SK-N-SH (cell line): ENCODE data around the gene TP63. TPM values are rescaled to one million over a fixed set of nuclear protein-coding genes. Genes with fewer than 3 reads are reported as not detected.

Source experiments
- CTCF ChIA-PET: fragments of 300-600, 350-600 bp; formaldehyde crosslinking; extraction: SDS; loops from one replicate; lab custom pipeline; 2021; lab: Yijun Ruan, JAX
- POLR2A ChIA-PET: fragments of 350-600 bp; sonication (Branson Sonifier 250); formaldehyde crosslinking; extraction: SDS; loops from one replicate; lab custom pipeline; 2020; ENCODE audit warnings: antibody characterized with exemption, inconsistent platforms; lab: Yijun Ruan, JAX
- DNase-seq: peaks from one replicate; pipeline ENCODE4 v3.0.0; 2012
- H2AFZ ChIP-seq: fragments of 200-600 bp; sonication (generic); 2 replicates; pipeline ENCODE4 v1.8.1; 2016; ENCODE audit warnings: antibody characterized with exemption, mild to moderate bottlenecking, low read depth
- H3F3A ChIP-seq: fragments of 200-600 bp; sonication (generic); replicated peaks from 2 replicates; pipeline ENCODE3; 2016; ENCODE audit warnings: antibody characterized with exemption, mild to moderate bottlenecking; ENCODE audit not compliant: insufficient read depth
- H3K27ac ChIP-seq, 2 experiments: fragments of 200-500 bp in 1 of 2; fragments of 200-600 bp in 1 of 2; sonication (Bioruptor generic) in 1 of 2; sonication (generic), shearing (Covaris generic) in 1 of 2; 2 replicates each; pipeline versions ENCODE4 v1.5.1 to v1.6.1; 2014 to 2016; ENCODE audit warnings: low read depth in 2 of 2, inconsistent platforms in 1 of 2, low read length in 1 of 2, mild to moderate bottlenecking in 1 of 2, mixed read lengths in 1 of 2
- H3K27me3 ChIP-seq: fragments of 200-600 bp; sonication (generic), shearing (Covaris generic); 2 replicates; pipeline ENCODE4 v1.6.1; 2016; ENCODE audit warnings: mixed run types; ENCODE audit not compliant: insufficient read depth
- H3K36me3 ChIP-seq, 2 experiments: fragments of 200-500 bp in 1 of 2; fragments of 200-600 bp in 1 of 2; sonication (Bioruptor generic) in 1 of 2; sonication (generic) in 1 of 2; replicated peaks in 1 of 2; 2 replicates each; pipeline versions ENCODE3 to v1.5.1; 2014 to 2016; ENCODE audit warnings: low read length in 1 of 2, mild to moderate bottlenecking in 1 of 2; ENCODE audit not compliant: insufficient read depth in 2 of 2, control insufficient read depth in 1 of 2
- H3K4me1 ChIP-seq, 2 experiments: fragments of 200-500 bp in 1 of 2; fragments of 200-600 bp in 1 of 2; sonication (Bioruptor generic) in 1 of 2; sonication (generic), shearing (Covaris generic) in 1 of 2; 2 replicates each; pipeline versions ENCODE4 v1.5.1 to v1.6.1; 2014 to 2016; ENCODE audit warnings: low read depth in 1 of 2, low read length in 1 of 2, mixed run types in 1 of 2; ENCODE audit not compliant: insufficient read depth in 2 of 2, control insufficient read depth in 1 of 2
- H3K4me2 ChIP-seq: fragments of 200-600 bp; sonication (generic), shearing (Covaris generic); 2 replicates; pipeline ENCODE4 v1.6.1; 2017; ENCODE audit warnings: mixed run types
- H3K4me3 ChIP-seq, 2 experiments: fragments of 200-500 bp in 1 of 2; fragments of 200-600 bp in 1 of 2; sonication (Bioruptor generic) in 1 of 2; sonication (generic), shearing (Covaris generic) in 1 of 2; 2 replicates each; pipeline versions ENCODE4 v1.5.1 to v1.8.1; 2014 to 2016; ENCODE audit warnings: low read depth in 2 of 2, inconsistent platforms in 1 of 2, low read length in 1 of 2, mild to moderate bottlenecking in 1 of 2, mixed read lengths in 1 of 2, moderate library complexity in 1 of 2
- H3K79me2 ChIP-seq: fragments of 200-600 bp; sonication (generic); 2 replicates; pipeline ENCODE4 v1.8.1; 2017; ENCODE audit warnings: mild to moderate bottlenecking; ENCODE audit not compliant: insufficient read depth
- H3K9ac ChIP-seq: fragments of 200-600 bp; sonication (generic); 2 replicates; pipeline ENCODE4 v1.6.1; 2017; ENCODE audit warnings: mixed run types
- H3K9me2 ChIP-seq: fragments of 200-600 bp; sonication (generic); 2 replicates; pipeline ENCODE4 v1.6.1; 2017; ENCODE audit warnings: mixed run types
- H3K9me3 ChIP-seq: fragments of 200-600 bp; sonication (generic); 2 replicates; pipeline ENCODE4 v1.6.1; 2017; ENCODE audit warnings: mixed run types, mild to moderate bottlenecking, moderate library complexity
- H4K20me1 ChIP-seq: fragments of 200-600 bp; sonication (generic); 2 replicates; pipeline ENCODE4 v1.6.1; 2017; ENCODE audit warnings: mild to moderate bottlenecking, mixed run types; ENCODE audit not compliant: insufficient read depth
- EZH2phosphoT487 ChIP-seq: fragments of 200-600 bp; sonication (generic); IDR thresholded peaks from 2 replicates; pipeline ENCODE4 v1.6.1; 2017; ENCODE audit warnings: low read depth, mixed run types, mild to moderate bottlenecking, antibody characterized with exemption, moderate library complexity, borderline replicate concordance
- JUND ChIP-seq: IDR thresholded peaks from 2 replicates; pipeline ENCODE4 v1.4.0; 2012
- MEF2A ChIP-seq: IDR thresholded peaks from 2 replicates; pipeline ENCODE4 v1.4.0; 2012; ENCODE audit warnings: low read depth, borderline replicate concordance
- NFIC ChIP-seq: IDR thresholded peaks from 2 replicates; pipeline ENCODE4 v1.4.0; 2012; ENCODE audit warnings: borderline replicate concordance
- NRF1 ChIP-seq: IDR thresholded peaks from 2 replicates; pipeline ENCODE4 v1.6.1; 2012; ENCODE audit warnings: low read depth, mild to moderate bottlenecking, low read length
- POLR2AphosphoS5 ChIP-seq: IDR thresholded peaks from 2 replicates; pipeline ENCODE4 v1.6.1; 2012; ENCODE audit warnings: low read depth, low read length
- SMC3 ChIP-seq: IDR thresholded peaks from 2 replicates; pipeline ENCODE4 v1.6.1; 2012; ENCODE audit warnings: low read depth, low read length, improper control_type of control experiment
- TAF1 ChIP-seq: IDR thresholded peaks from 2 replicates; pipeline ENCODE4 v1.6.1; 2012; ENCODE audit warnings: low read depth, mild to moderate bottlenecking, low read length, moderate library complexity, borderline replicate concordance
- TCF12 ChIP-seq: IDR thresholded peaks from 2 replicates; pipeline ENCODE4 v1.4.0; 2012
- TEAD4 ChIP-seq: IDR thresholded peaks from 2 replicates; pipeline ENCODE4 v1.4.0; 2012; ENCODE audit warnings: mild to moderate bottlenecking, borderline replicate concordance; ENCODE audit not compliant: insufficient read depth
- YY1 ChIP-seq: IDR thresholded peaks from 2 replicates; pipeline ENCODE4 v1.4.0; 2012; ENCODE audit warnings: low read depth, mild to moderate bottlenecking
- WGBS: methylation state at CpG from one replicate; pipeline ENCODE4 v1.1.6; 2017; ENCODE audit warnings: low lambda C conversion rate; 5-methylcytosine and 5-hydroxymethylcytosine counted together
- polyA plus RNA-seq, 3 experiments: library from polyadenylated mRNA; depleted of rRNA; stranded (reverse); fragments of >200 nt; gene quantifications; 2 replicates each; pipeline ENCODE4 v1.2.3, GENCODE V29; 2012
- TF ChIP-seq, protein P1 (sequence below): IDR thresholded peaks from 2 replicates; pipeline ENCODE4 v1.4.0; 2012; ENCODE audit warnings: low read depth, borderline replicate concordance
- TF ChIP-seq, protein P2 (sequence below): fragments of 150-350 bp; IDR thresholded peaks from 2 replicates; pipeline ENCODE4 v1.6.1; 2017; ENCODE audit warnings: antibody characterized with exemption, low read length, low read depth, borderline replicate concordance
- TF ChIP-seq, protein P3 (sequence below): IDR thresholded peaks from 2 replicates; pipeline ENCODE4 v1.4.0; 2012; ENCODE audit warnings: low read depth
- TF ChIP-seq, protein P4 (sequence below): fragments of 150-350 bp; IDR thresholded peaks from 2 replicates; pipeline ENCODE4 v1.6.1; 2016; ENCODE audit warnings: mild to moderate bottlenecking, low read depth, low read length
- TF ChIP-seq, protein P5 (sequence below): IDR thresholded peaks from 2 replicates; pipeline ENCODE4 v1.6.1; 2012; ENCODE audit warnings: mild to moderate bottlenecking, low read depth, low read length, moderate library complexity

The TP63 gene
- polyA plus RNA-seq, 1 of the 3 experiments (the other 2 are of a cell fraction): not detected

DNA sequence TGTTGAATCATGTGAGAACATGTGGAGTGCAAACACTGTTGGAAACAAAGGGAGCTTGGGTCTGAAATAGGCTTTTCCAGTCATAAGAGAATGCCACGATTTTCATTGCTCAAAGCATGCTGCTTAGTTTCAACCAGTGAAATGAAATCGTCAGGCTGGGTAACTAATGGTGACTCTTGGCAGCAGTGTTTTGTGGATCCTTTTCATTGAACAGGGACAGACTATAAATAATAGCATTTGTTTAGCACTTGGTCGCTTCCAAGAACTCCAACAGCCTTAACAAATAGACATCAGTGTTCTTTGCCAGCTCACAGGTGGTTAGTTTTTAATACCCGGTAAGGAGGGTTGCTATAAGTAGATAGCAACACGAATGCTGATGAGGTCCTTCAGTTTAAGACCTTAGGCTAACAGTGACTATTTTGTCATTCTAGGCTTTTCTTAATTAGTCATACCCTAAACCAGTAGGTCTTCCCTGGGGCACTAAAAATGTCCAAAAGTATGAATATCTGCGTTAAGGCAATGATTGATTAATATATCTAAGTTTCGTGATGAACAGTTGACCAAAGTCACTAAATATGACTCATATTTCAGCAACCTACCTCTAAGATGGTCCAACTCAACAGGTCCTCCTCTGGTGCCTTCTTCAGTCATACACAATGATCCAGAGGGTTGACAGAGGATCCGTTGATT is 15.8 kb downstream of the TP63 start:
- Histone ChIP-seq H3K4me1 (no peaks in the 10 kb centered on the region), H3K9me3 (no peaks in the 10 kb centered on the region), H2AFZ (no peak overlapping the region), H3F3A (no peaks in the 10 kb centered on the region), H3K4me2 (no peak overlapping the region), H3K27me3 (no peaks in the 10 kb centered on the region), H3K4me3 (no peak overlapping the region), H3K79me2 (no peaks in the 10 kb centered on the region), H3K36me3 (no peaks in the 10 kb centered on the region), H4K20me1 (no peaks in the 10 kb centered on the region), H3K27ac (no peak overlapping the region), H3K9me2 (no peaks in the 10 kb centered on the region), H3K9ac (no peak overlapping the region)
- WGBS: 15% methylated on average over 8 of the region's 8 CpGs
- no peak for DNase-seq
- TF ChIP-seq SMC3 (no peak), TCF12 (no peak), NFIC (no peak), POLR2AphosphoS5 (no peak), YY1 (no peak), JUND (no peak), TEAD4 (no peak), NRF1 (no peak), TAF1 (no peak), MEF2A (no peak), EZH2phosphoT487 (no peak)
- TF ChIP-seq, protein P1, sequence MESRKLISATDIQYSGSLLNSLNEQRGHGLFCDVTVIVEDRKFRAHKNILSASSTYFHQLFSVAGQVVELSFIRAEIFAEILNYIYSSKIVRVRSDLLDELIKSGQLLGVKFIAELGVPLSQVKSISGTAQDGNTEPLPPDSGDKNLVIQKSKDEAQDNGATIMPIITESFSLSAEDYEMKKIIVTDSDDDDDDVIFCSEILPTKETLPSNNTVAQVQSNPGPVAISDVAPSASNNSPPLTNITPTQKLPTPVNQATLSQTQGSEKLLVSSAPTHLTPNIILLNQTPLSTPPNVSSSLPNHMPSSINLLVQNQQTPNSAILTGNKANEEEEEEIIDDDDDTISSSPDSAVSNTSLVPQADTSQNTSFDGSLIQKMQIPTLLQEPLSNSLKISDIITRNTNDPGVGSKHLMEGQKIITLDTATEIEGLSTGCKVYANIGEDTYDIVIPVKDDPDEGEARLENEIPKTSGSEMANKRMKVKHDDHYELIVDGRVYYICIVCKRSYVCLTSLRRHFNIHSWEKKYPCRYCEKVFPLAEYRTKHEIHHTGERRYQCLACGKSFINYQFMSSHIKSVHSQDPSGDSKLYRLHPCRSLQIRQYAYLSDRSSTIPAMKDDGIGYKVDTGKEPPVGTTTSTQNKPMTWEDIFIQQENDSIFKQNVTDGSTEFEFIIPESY: no peak
- TF ChIP-seq, protein P2, sequence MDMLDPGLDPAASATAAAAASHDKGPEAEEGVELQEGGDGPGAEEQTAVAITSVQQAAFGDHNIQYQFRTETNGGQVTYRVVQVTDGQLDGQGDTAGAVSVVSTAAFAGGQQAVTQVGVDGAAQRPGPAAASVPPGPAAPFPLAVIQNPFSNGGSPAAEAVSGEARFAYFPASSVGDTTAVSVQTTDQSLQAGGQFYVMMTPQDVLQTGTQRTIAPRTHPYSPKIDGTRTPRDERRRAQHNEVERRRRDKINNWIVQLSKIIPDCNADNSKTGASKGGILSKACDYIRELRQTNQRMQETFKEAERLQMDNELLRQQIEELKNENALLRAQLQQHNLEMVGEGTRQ: no peak
- TF ChIP-seq, protein P3, sequence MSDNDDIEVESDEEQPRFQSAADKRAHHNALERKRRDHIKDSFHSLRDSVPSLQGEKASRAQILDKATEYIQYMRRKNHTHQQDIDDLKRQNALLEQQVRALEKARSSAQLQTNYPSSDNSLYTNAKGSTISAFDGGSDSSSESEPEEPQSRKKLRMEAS: no peak
- TF ChIP-seq, protein P4, sequence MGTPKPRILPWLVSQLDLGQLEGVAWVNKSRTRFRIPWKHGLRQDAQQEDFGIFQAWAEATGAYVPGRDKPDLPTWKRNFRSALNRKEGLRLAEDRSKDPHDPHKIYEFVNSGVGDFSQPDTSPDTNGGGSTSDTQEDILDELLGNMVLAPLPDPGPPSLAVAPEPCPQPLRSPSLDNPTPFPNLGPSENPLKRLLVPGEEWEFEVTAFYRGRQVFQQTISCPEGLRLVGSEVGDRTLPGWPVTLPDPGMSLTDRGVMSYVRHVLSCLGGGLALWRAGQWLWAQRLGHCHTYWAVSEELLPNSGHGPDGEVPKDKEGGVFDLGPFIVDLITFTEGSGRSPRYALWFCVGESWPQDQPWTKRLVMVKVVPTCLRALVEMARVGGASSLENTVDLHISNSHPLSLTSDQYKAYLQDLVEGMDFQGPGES: no peak
- TF ChIP-seq, protein P5, sequence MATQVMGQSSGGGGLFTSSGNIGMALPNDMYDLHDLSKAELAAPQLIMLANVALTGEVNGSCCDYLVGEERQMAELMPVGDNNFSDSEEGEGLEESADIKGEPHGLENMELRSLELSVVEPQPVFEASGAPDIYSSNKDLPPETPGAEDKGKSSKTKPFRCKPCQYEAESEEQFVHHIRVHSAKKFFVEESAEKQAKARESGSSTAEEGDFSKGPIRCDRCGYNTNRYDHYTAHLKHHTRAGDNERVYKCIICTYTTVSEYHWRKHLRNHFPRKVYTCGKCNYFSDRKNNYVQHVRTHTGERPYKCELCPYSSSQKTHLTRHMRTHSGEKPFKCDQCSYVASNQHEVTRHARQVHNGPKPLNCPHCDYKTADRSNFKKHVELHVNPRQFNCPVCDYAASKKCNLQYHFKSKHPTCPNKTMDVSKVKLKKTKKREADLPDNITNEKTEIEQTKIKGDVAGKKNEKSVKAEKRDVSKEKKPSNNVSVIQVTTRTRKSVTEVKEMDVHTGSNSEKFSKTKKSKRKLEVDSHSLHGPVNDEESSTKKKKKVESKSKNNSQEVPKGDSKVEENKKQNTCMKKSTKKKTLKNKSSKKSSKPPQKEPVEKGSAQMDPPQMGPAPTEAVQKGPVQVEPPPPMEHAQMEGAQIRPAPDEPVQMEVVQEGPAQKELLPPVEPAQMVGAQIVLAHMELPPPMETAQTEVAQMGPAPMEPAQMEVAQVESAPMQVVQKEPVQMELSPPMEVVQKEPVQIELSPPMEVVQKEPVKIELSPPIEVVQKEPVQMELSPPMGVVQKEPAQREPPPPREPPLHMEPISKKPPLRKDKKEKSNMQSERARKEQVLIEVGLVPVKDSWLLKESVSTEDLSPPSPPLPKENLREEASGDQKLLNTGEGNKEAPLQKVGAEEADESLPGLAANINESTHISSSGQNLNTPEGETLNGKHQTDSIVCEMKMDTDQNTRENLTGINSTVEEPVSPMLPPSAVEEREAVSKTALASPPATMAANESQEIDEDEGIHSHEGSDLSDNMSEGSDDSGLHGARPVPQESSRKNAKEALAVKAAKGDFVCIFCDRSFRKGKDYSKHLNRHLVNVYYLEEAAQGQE: no peak
- CTCF ChIA-PET: no interaction called here
- POLR2A ChIA-PET: no interaction called here
